Tibial nerve (tissue), 4 donors: ENCODE data around the gene MTMR3. TPM values are rescaled to one million over a fixed set of nuclear protein-coding genes. Genes with fewer than 3 reads are reported as not detected.
"Not testable (repeated sequence)": the region's sequence is repeated elsewhere in the genome, so short reads cannot be mapped to it uniquely, and the experiment has no call there.

Experiments used
- DNase-seq, 2 donors: peaks; one replicate each; pipeline ENCODE4 v3.0.0-alpha.2; 2019; ENCODE audit warnings: low spot score in 2 of 2
- H3K27ac ChIP-seq, 4 donors: fragments of 200-600 bp; sonication (generic) in 3 of 4; one replicate each; pipeline ENCODE4 v1.5.1; 2017 to 2019; ENCODE audit warnings: mild to moderate bottlenecking in 1 of 4
- H3K27me3 ChIP-seq, 2 donors: fragments of 200-600 bp; sonication (generic) in 1 of 2; one replicate each; pipeline versions ENCODE4 v1.5.1 to v1.6.0; 2017 to 2019
- H3K36me3 ChIP-seq, 3 donors: fragments of 200-600 bp; sonication (generic); one replicate each; pipeline ENCODE4 v1.5.1; 2018 to 2019
- H3K4me1 ChIP-seq, 4 donors: fragments of 200-600 bp; sonication (generic) in 3 of 4; one replicate each; pipeline ENCODE4 v1.5.1; 2017 to 2019
- H3K4me3 ChIP-seq, 4 donors: fragments of 200-600 bp; sonication (generic) in 3 of 4; one replicate each; pipeline ENCODE4 v1.5.1; 2017 to 2019; ENCODE audit warnings: mild to moderate bottlenecking in 1 of 4, moderate library complexity in 1 of 4
- H3K9me3 ChIP-seq, 4 donors: fragments of 200-600 bp; sonication (generic) in 3 of 4; one replicate each; pipeline ENCODE4 v1.5.1; 2017 to 2019
- EP300 ChIP-seq, 2 donors: sonication (generic); formaldehyde crosslinking; IDR thresholded peaks; one replicate each; pipeline ENCODE4 v1.6.1; 2017; ENCODE audit warnings: antibody characterized with exemption in 2 of 2, mild to moderate bottlenecking in 1 of 2
- POLR2A ChIP-seq, 2 donors: fragments of 450-650 bp; IDR thresholded peaks; one replicate each; pipeline ENCODE4 v1.6.1; 2017; ENCODE audit warnings: antibody characterized with exemption in 2 of 2, mild to moderate bottlenecking in 2 of 2, moderate library complexity in 2 of 2
- WGBS, 2 donors: methylation state at CpG; one replicate each; pipeline ENCODE4 v1.1.5; 2018; 5-methylcytosine and 5-hydroxymethylcytosine counted together
- total RNA-seq, 4 donors: library from RNA; depleted of rRNA; stranded (reverse); fragments of >200 nt; gene quantifications; one replicate each; pipeline ENCODE4 v1.1.0, GENCODE V29; 2016
- TF ChIP-seq, protein P1 (sequence below), 5 experiments: fragments of 200-600 bp in 3 of 5; fragments of 450-650 bp in 2 of 5; sonication (generic) in 3 of 5; IDR thresholded peaks; one replicate each; pipeline ENCODE4 v1.5.1; 2016 to 2019; ENCODE audit warnings: antibody characterized with exemption in 5 of 5, mild to moderate bottlenecking in 3 of 5, moderate library complexity in 2 of 5

Gene MTMR3
- total RNA-seq, 4 donors from 2014 or later: 56.1 to 91.2 (median 74.5) TPM

- H3K36me3 ChIP-seq: peaks cover 0 to 2% (median 0%) of the 10 kb centered on the region in 3 donors
- H3K4me3 ChIP-seq: no peak overlapping the region
- DNase-seq: no peak
- H3K9me3 ChIP-seq: peaks cover 0 to 8% (median 0%) of the 10 kb centered on the region in 4 donors
- peaks cover 0 to 6% (median 0%) of the 10 kb centered on the region in 4 donors for H3K4me1 ChIP-seq
- H3K27ac ChIP-seq: no peak overlapping the region
- TF ChIP-seq, protein P1, sequence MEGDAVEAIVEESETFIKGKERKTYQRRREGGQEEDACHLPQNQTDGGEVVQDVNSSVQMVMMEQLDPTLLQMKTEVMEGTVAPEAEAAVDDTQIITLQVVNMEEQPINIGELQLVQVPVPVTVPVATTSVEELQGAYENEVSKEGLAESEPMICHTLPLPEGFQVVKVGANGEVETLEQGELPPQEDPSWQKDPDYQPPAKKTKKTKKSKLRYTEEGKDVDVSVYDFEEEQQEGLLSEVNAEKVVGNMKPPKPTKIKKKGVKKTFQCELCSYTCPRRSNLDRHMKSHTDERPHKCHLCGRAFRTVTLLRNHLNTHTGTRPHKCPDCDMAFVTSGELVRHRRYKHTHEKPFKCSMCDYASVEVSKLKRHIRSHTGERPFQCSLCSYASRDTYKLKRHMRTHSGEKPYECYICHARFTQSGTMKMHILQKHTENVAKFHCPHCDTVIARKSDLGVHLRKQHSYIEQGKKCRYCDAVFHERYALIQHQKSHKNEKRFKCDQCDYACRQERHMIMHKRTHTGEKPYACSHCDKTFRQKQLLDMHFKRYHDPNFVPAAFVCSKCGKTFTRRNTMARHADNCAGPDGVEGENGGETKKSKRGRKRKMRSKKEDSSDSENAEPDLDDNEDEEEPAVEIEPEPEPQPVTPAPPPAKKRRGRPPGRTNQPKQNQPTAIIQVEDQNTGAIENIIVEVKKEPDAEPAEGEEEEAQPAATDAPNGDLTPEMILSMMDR (IDR thresholded peaks at IDR 0.05): no peak
- TF ChIP-seq POLR2A (IDR thresholded peaks at IDR 0.05): no peak
- TF ChIP-seq EP300 (IDR thresholded peaks at IDR 0.05): no peak
- 94 to 95% methylated on average over 2 of the region's 2 CpGs for WGBS, 2 donors
- no peaks in the 10 kb centered on the region for H3K27me3 ChIP-seq
These were observed 36.7 kb upstream of the MTMR3 start for GRCh38 chr22:29846290-29846689.

DNA sequence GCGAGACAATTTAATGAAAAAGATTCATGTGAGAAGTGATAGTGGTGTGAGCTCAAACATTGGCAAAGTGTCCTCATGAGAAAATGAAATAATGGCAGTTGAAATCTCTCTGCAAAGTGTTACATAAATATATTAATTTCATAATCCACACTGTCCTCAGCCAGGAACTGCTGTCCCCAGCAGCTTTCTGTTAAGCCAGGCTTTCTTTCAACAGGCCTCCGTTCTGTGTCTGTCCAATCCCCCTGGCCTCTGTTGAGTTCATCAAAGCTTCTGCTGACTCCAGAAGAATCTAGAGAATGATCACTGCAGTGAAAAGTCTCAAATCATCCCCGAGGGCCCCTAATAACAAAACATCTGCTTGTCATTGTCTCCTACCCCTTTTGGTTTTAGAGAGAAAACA, 34.9 kb upstream of the MTMR3 start:
- TF ChIP-seq POLR2A (IDR thresholded peaks at IDR 0.05): no peak
- TF ChIP-seq, protein P1 (IDR thresholded peaks at IDR 0.05): no peak
- TF ChIP-seq EP300 (IDR thresholded peaks at IDR 0.05): no peak
- Histone ChIP-seq H3K4me1 (no peaks in the 10 kb centered on the region), H3K36me3 (peaks cover 0 to 2% (median 0%) of the 10 kb centered on the region in 3 donors), H3K27me3 (no peaks in the 10 kb centered on the region), H3K27ac (no peak overlapping the region), H3K9me3 (peaks cover 0 to 8% (median 0%) of the 10 kb centered on the region in 4 donors), H3K4me3 (no peak overlapping the region)
- WGBS, 2 donors: 43 to 47% methylated on average over 3 of the region's 3 CpGs
- no peak for DNase-seq

- no peak for TF ChIP-seq EP300 (IDR thresholded peaks at IDR 0.05)
- TF ChIP-seq POLR2A (IDR thresholded peaks at IDR 0.05): no peak
- TF ChIP-seq, protein P1 (IDR thresholded peaks at IDR 0.05): no peak
- H3K4me1 ChIP-seq: no peaks in the 10 kb centered on the region
- H3K27me3 ChIP-seq: no peaks in the 10 kb centered on the region
- WGBS, 2 donors: 73 to 81% methylated on average over 3 of the region's 3 CpGs
- no peak overlapping the region for H3K4me3 ChIP-seq
- H3K27ac ChIP-seq: no peak overlapping the region
- no peak for DNase-seq
- H3K36me3 ChIP-seq: no peaks in the 10 kb centered on the region
- no peaks in the 10 kb centered on the region for H3K9me3 ChIP-seq
These were observed 28.5 kb upstream of the MTMR3 start for GRCh38 chr22:29854432-29854831.

DNA sequence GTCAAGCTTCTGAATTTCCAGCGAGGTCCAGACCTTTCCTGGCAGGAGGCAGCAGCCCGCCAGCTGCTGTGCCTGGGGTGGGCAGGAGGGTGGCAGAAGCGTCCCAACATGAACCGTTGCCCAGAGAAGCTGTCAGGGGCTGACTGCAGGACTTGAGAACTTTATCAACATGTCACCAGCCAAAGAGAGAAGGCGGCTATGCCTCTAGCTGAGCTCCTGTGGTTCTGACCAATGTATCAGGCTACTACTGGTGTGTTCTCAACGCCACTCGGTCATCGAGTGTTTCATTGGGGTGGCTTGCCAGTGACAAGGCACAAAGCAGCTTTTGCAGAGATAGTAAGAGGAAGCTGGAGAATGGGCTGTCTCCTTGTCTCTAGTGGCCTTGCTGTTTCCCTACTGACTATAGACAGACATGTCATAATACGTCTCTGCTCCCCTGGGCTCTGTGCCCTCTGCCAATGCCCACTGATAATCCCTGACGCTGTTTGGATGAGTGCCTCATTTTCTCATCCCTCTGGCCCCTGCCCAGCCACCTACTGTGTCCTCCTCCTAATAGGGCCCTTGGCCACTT, 27.3 kb upstream of the MTMR3 start:
- Histone ChIP-seq H3K27ac (no peak overlapping the region), H3K9me3 (no peaks in the 10 kb centered on the region), H3K4me3 (no peak overlapping the region), H3K27me3 (no peaks in the 10 kb centered on the region), H3K4me1 (no peaks in the 10 kb centered on the region), H3K36me3 (no peaks in the 10 kb centered on the region)
- TF ChIP-seq, protein P1 (IDR thresholded peaks at IDR 0.05): no peak
- TF ChIP-seq EP300 (IDR thresholded peaks at IDR 0.05) (no peak), POLR2A (IDR thresholded peaks at IDR 0.05) (no peak)
- 71 to 73% methylated on average over 8 to 10 of the region's 10 CpGs for WGBS, 2 donors
- DNase-seq: no peak

GRCh38 chr22:29856496-29856895, 26.5 kb upstream of the MTMR3 start:
- TF ChIP-seq POLR2A (IDR thresholded peaks at IDR 0.05): no peak
- TF ChIP-seq, protein P1 (IDR thresholded peaks at IDR 0.05): no peak
- TF ChIP-seq EP300 (IDR thresholded peaks at IDR 0.05): no peak
- Histone ChIP-seq H3K36me3 (no peaks in the 10 kb centered on the region), H3K4me1 (no peaks in the 10 kb centered on the region), H3K9me3 (no peaks in the 10 kb centered on the region), H3K27me3 (no peaks in the 10 kb centered on the region), H3K4me3 (no peak overlapping the region), H3K27ac (no peak overlapping the region)
- 76 to 83% methylated on average over 3 of the region's 3 CpGs for WGBS, 2 donors
- DNase-seq: no peak

DNA sequence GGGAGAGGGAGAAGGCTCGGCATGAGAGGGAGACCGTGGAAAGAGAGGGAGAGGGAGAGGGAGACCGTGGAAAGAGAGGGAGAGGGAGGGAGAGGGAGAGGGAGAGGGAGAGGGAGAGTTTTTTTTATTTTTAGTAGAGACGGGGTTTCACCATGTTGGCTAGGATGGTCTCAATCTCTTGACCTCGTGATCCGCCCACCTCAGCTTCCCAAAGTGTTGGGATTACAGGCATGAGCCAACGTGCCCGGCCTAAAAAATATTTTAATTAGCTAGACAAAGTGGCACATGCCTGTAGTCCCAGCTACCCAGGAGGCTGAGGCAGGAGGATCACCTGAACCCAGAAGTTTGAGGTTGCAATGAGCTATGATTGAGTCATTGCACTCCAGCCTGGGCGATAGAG, 23.9 kb upstream of the MTMR3 start:
- H3K27me3 ChIP-seq, H3K27ac ChIP-seq, H3K36me3 ChIP-seq, H3K4me3 ChIP-seq, H3K9me3 ChIP-seq, H3K4me1 ChIP-seq, DNase-seq: not testable (repeated sequence)
- 71 to 74% methylated on average over 9 of the region's 9 CpGs for WGBS, 2 donors
